ENCODE results near the gene FYN.

DNA sequence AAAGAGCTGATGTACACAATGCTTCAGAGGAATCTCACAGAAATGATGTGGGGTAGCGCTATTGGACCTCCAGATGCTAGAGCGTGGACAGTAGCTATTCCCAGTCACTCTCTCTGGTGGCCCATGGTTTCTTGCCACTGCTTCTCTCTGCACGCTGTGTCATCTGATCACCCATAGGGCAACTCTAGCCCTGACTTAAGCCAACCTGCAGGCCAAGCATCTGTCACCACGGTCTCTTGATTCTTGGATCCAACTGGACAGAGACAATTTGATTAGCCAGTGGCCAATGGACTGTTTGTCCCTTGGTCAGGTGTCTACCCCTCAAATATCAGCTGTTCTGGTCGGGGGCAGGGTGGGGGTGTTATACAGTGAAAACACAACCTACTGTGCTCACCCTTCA is 225.2 kb downstream of the FYN start:
- no peak for TF ChIP-seq EZH2 (IDR thresholded peaks at IDR 0.05)
- no peak for TF ChIP-seq POLR2AphosphoS5 (IDR thresholded peaks at IDR 0.05; ENCODE audit: borderline replicate concordance, low read depth, low read length)
- TF ChIP-seq FOXP2 (optimal IDR thresholded peaks at IDR 0.05; ENCODE audit: control extremely low read depth, extremely low read length, insufficient read depth), result no peak
